Liver (tissue), 2 donors: ENCODE data around the gene IGBP1.

Source experiments
- EGR1 ChIP-seq, 2 donors: IDR thresholded peaks; 2 replicates each; pipeline ENCODE4 v1.6.1; 2016 to 2018; ENCODE audit warnings: antibody characterized with exemption in 2 of 2, low read depth in 2 of 2
- GABPA ChIP-seq, 2 donors: IDR thresholded peaks in 1 of 2; conservative IDR thresholded peaks in 1 of 2; 2 replicates each; pipeline ENCODE4 v1.6.1; 2016; ENCODE audit warnings: antibody characterized with exemption in 2 of 2, mild to moderate bottlenecking in 1 of 2, moderate library complexity in 1 of 2
- TF ChIP-seq, protein P1 (sequence below): IDR thresholded peaks from 2 replicates; pipeline ENCODE4 v1.6.1; 2016; ENCODE audit warnings: antibody characterized with exemption, mild to moderate bottlenecking
- donor health status: healthy.

DNA sequence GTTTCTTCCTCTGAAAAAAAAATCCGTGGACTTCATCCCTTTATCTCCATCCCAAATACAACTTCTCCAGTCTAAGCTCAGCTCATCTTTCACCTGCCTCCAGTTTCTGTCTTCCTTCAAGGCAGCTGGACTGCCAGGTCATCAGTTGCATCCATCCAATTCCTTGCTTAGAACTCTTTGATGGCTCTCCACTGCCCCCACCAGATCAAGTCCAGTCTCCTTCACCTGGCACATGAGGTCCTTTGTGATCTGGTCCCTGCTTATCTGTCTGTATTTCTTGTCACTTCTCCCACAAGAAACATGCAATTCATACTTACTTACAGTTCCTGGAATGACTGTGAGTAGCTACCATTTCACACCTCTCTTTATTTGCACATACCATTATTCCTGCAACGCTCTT is 37.2 kb upstream of the IGBP1 start:
- no peak for TF ChIP-seq EGR1 (IDR thresholded peaks at IDR 0.05; ENCODE audit: low read depth in 2 of 2)
- TF ChIP-seq, protein P1, sequence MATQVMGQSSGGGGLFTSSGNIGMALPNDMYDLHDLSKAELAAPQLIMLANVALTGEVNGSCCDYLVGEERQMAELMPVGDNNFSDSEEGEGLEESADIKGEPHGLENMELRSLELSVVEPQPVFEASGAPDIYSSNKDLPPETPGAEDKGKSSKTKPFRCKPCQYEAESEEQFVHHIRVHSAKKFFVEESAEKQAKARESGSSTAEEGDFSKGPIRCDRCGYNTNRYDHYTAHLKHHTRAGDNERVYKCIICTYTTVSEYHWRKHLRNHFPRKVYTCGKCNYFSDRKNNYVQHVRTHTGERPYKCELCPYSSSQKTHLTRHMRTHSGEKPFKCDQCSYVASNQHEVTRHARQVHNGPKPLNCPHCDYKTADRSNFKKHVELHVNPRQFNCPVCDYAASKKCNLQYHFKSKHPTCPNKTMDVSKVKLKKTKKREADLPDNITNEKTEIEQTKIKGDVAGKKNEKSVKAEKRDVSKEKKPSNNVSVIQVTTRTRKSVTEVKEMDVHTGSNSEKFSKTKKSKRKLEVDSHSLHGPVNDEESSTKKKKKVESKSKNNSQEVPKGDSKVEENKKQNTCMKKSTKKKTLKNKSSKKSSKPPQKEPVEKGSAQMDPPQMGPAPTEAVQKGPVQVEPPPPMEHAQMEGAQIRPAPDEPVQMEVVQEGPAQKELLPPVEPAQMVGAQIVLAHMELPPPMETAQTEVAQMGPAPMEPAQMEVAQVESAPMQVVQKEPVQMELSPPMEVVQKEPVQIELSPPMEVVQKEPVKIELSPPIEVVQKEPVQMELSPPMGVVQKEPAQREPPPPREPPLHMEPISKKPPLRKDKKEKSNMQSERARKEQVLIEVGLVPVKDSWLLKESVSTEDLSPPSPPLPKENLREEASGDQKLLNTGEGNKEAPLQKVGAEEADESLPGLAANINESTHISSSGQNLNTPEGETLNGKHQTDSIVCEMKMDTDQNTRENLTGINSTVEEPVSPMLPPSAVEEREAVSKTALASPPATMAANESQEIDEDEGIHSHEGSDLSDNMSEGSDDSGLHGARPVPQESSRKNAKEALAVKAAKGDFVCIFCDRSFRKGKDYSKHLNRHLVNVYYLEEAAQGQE, result no peak
- no peak for TF ChIP-seq GABPA (IDR thresholded peaks at IDR 0.05 in 1 of 2, conservative IDR thresholded peaks at IDR 0.05 in 1 of 2)
